ENCODE measurements around the gene ZNF304. TPM values are rescaled to one million over a fixed set of nuclear protein-coding genes. Genes with fewer than 3 reads are reported as not detected.
A peak's percentile ranks its signal among the peaks of the same experiment; 100 is the strongest.

ZNF304 gene
- total and polyA plus RNA-seq, 2 of the 4 experiments (the other 2 are of a cell fraction), result 3.9 to 16.1 TPM

GRCh38 chr19:57317503-57317902 lies 33.6 kb upstream of the ZNF304 start:
- intact Hi-C loops (cut with micrococcal nuclease) (no loop called here), dilution Hi-C loops (cut with HindIII; ENCODE audit: low sequenced_read_pairs, unreplicated experiment) (no loop called here), in situ Hi-C loops (cut with MboI; ENCODE audit: low sequenced_read_pairs) (no loop called here)
- H3K36me3 ChIP-seq (ENCODE audit: control insufficient read depth, insufficient read depth, low read length), result 0 out of 2 replicates have a peak, but pooled peaks cover under 1% of the 10 kb centered on the region
- H3K4me3 ChIP-seq (ENCODE audit: insufficient read depth, low read depth, low read length), result peak overlapping the region; percentile 25
- no peak overlapping the region for H4K5ac ChIP-seq (ENCODE audit: low read depth, low read length)
- no peak overlapping the region for H2BK20ac ChIP-seq (ENCODE audit: low read depth, low read length)
- POLR2A ChIA-PET (ENCODE audit: unreplicated experiment), result no interaction called here
- no peak overlapping the region; the same call in 1 of the 2 replicates for H3K27ac ChIP-seq (ENCODE audit: insufficient read depth, low read length)
- H2AFZ ChIP-seq (replicated peaks; ENCODE audit: low read length, poor library complexity), result peak overlapping the region; percentile 85
- H2BK15ac ChIP-seq (ENCODE audit: low read depth, low read length), result no peak overlapping the region
- BruUV-seq (replicated peaks), result no TSS peak
- H3K4me1 ChIP-seq (ENCODE audit: control insufficient read depth, insufficient read depth, low read length), result peaks cover 10% of the 10 kb centered on the region
- no peak overlapping the region for H2BK120ac ChIP-seq (ENCODE audit: low read depth, low read length)
- H2AK9ac ChIP-seq (replicated peaks; ENCODE audit: low read depth, low read length, poor library complexity), result no peak overlapping the region
- H3K27me3 ChIP-seq (ENCODE audit: control insufficient read depth, insufficient read depth, low read length), result peaks cover 12% of the 10 kb centered on the region
- peak overlapping the region; percentile 44 for H3K4me2 ChIP-seq (ENCODE audit: low read depth, low read length)
- WGBS, 2 experiments (ENCODE audit: extremely low coverage in 2 of 2, insufficient read length in 1 of 2), result 3% methylated on average over 11 of the region's 29 CpGs; no CpG with 5 or more reads in 1 of the 2 experiments
- no peak overlapping the region for H4K8ac ChIP-seq (ENCODE audit: low read depth in 2 of 2, low read length in 2 of 2)
- no peak overlapping the region for H3K18ac ChIP-seq (ENCODE audit: low read depth, low read length)
- peaks cover 1 to 24% of the 10 kb centered on the region in 2 experiments; a peak in 2 of 4 replicates for H3K79me1 ChIP-seq (ENCODE audit: low read depth in 1 of 2, low read length in 2 of 2)
- CTCF ChIA-PET, result no interaction called here
- no peak overlapping the region for H2BK5ac ChIP-seq (ENCODE audit: low read depth, low read length, poor library complexity, severe bottlenecking)
- H3K14ac ChIP-seq (replicated peaks; ENCODE audit: low read depth, low read length), result no peak overlapping the region
- H3K23ac ChIP-seq (ENCODE audit: low read depth, low read length), result no peak overlapping the region
- no peak overlapping the region for H3K9ac ChIP-seq (ENCODE audit: low read depth, low read length)
- H4K20me1 ChIP-seq (ENCODE audit: insufficient read depth, low read length), result 0 out of 2 replicates have a peak, but pooled peaks cover 7% of the 10 kb centered on the region
- TF ChIP-seq MAFK (IDR thresholded peaks at IDR 0.05; ENCODE audit: low read depth, low read length) (no peak), RCOR1 (IDR thresholded peaks at IDR 0.05; ENCODE audit: insufficient replicate concordance, low read length) (no peak), CEBPB (IDR thresholded peaks at IDR 0.05; ENCODE audit: low read depth, low read length) (no peak), BHLHE40 (IDR thresholded peaks at IDR 0.05; ENCODE audit: low read depth, low read length) (no peak), MXI1 (IDR thresholded peaks at IDR 0.05; ENCODE audit: borderline replicate concordance, low read depth, low read length) (no peak), POLR2A (IDR thresholded peaks at IDR 0.05; ENCODE audit: low read depth, low read length) (no peak), MAZ (IDR thresholded peaks at IDR 0.05; ENCODE audit: borderline replicate concordance, low read depth, low read length) (no peak), ELK1 (IDR thresholded peaks at IDR 0.05; ENCODE audit: borderline replicate concordance, low read depth, low read length) (no peak), SMC3 (IDR thresholded peaks at IDR 0.05; ENCODE audit: low read depth, low read length) (no peak), NFE2L2 (IDR thresholded peaks at IDR 0.05; ENCODE audit: low read depth, low read length) (no peak), USF2 (IDR thresholded peaks at IDR 0.05; ENCODE audit: low read depth, low read length) (no peak), CHD1 (IDR thresholded peaks at IDR 0.05; ENCODE audit: low read depth, low read length) (no peak), RFX5 (IDR thresholded peaks at IDR 0.05; ENCODE audit: low read depth, low read length) (no peak), RAD21 (IDR thresholded peaks at IDR 0.05; ENCODE audit: low read length) (no peak), FOS (IDR thresholded peaks at IDR 0.05; ENCODE audit: low read depth, low read length) (no peak)
- TF ChIP-seq, protein P1, sequence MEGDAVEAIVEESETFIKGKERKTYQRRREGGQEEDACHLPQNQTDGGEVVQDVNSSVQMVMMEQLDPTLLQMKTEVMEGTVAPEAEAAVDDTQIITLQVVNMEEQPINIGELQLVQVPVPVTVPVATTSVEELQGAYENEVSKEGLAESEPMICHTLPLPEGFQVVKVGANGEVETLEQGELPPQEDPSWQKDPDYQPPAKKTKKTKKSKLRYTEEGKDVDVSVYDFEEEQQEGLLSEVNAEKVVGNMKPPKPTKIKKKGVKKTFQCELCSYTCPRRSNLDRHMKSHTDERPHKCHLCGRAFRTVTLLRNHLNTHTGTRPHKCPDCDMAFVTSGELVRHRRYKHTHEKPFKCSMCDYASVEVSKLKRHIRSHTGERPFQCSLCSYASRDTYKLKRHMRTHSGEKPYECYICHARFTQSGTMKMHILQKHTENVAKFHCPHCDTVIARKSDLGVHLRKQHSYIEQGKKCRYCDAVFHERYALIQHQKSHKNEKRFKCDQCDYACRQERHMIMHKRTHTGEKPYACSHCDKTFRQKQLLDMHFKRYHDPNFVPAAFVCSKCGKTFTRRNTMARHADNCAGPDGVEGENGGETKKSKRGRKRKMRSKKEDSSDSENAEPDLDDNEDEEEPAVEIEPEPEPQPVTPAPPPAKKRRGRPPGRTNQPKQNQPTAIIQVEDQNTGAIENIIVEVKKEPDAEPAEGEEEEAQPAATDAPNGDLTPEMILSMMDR (conservative IDR thresholded peaks at IDR 0.05; ENCODE audit: low read depth, low read length), result no peak
- H3K4ac ChIP-seq (ENCODE audit: low read depth, low read length), result no peak overlapping the region
- no peak for DNase-seq
- H4K91ac ChIP-seq (ENCODE audit: insufficient read depth, low read depth, low read length), result no peak overlapping the region
- H3K9me3 ChIP-seq (ENCODE audit: control insufficient read depth, insufficient read depth, low read length), result no peaks in the 10 kb centered on the region
- no peak overlapping the region for H2AK5ac ChIP-seq (ENCODE audit: low read depth, low read length)
- peaks cover 12% of the 10 kb centered on the region for H3K9me1 ChIP-seq (ENCODE audit: insufficient read depth, low read length)
- H3K56ac ChIP-seq (ENCODE audit: extremely low read depth, insufficient read depth, low read length), result no peak overlapping the region
- ATAC-seq (ENCODE audit: low read depth), result peak; percentile 15; the same call in 1 of the 2 replicates

Data from IMR-90 (cell line).